Panc1 (cell line): ENCODE measurements around the gene CLIP3. TPM values are rescaled to one million over a fixed set of nuclear protein-coding genes. Genes with fewer than 3 reads are reported as not detected.

Experiments used
- ATAC-seq: fragments of 200-7000 bp; cut with Tn5 transposase; 2 replicates; pipeline ENCODE4 v1.9.1; 2020; ENCODE audit warnings: mild to moderate bottlenecking, moderate library complexity
- BruUV-seq: library from RNA; stranded (reverse); fragments of 400-500 nt; replicated peaks from 2 replicates; lab custom pipeline; 2021; lab: Mats Ljungman, UMichigan
- CTCF ChIA-PET: fragments of 300-600 bp; sonication (Branson Sonifier 250); formaldehyde crosslinking; loops from one replicate; lab custom pipeline; 2022; ENCODE audit warnings: antibody characterized with exemption; lab: Charles Lee
- POLR2A ChIA-PET: fragments of 300-600 bp; sonication (Branson Sonifier 250); formaldehyde crosslinking; loops from one replicate; lab custom pipeline; 2022; ENCODE audit warnings: antibody characterized with exemption; lab: Charles Lee
- DNase-seq: peaks from one replicate; pipeline ENCODE4 v3.0.0-alpha.2; 2010; ENCODE audit warnings: low read depth, low spot score
- H3K27ac ChIP-seq: 2 replicates; pipeline ENCODE4 v1.5.1; 2011; ENCODE audit warnings: mild to moderate bottlenecking, low read length, inconsistent platforms
- H3K27me3 ChIP-seq: fragments of 200-500 bp; sonication (Bioruptor generic); 2 replicates; pipeline ENCODE4 v1.6.0; 2014; ENCODE audit warnings: low read length, inconsistent platforms; ENCODE audit not compliant: control insufficient read depth, insufficient read depth
- H3K36me3 ChIP-seq: fragments of 200-500 bp; sonication (Bioruptor generic); 2 replicates; pipeline ENCODE4 v1.5.1; 2014; ENCODE audit warnings: inconsistent platforms, mild to moderate bottlenecking, low read length, moderate library complexity; ENCODE audit not compliant: control insufficient read depth, insufficient read depth
- H3K4me1 ChIP-seq: 2 replicates; pipeline ENCODE4 v1.5.1; 2011; ENCODE audit warnings: inconsistent platforms, mild to moderate bottlenecking, low read length, moderate library complexity; ENCODE audit not compliant: control insufficient read depth, insufficient read depth
- H3K4me3 ChIP-seq, 2 experiments: 2 replicates each; pipeline ENCODE4 v1.5.1; 2011 to 2012; ENCODE audit warnings: low read depth in 2 of 2, low read length in 2 of 2, mild to moderate bottlenecking in 2 of 2, inconsistent platforms in 1 of 2, moderate library complexity in 1 of 2
- H3K9me3 ChIP-seq: fragments of 200-500 bp; sonication (Bioruptor generic); 2 replicates; pipeline ENCODE4 v1.5.1; 2014; ENCODE audit warnings: low read depth, mild to moderate bottlenecking, inconsistent platforms, low read length, moderate library complexity; ENCODE audit not compliant: control insufficient read depth, insufficient read depth
- POLR2AphosphoS5 ChIP-seq: IDR thresholded peaks from 2 replicates; pipeline ENCODE4 v1.6.1; 2012; ENCODE audit warnings: mild to moderate bottlenecking, low read depth, low read length, moderate library complexity
- REST ChIP-seq, 2 experiments: IDR thresholded peaks; 2 replicates each; pipeline ENCODE4 v1.6.1; 2011 to 2012; ENCODE audit warnings: low read depth in 2 of 2, control low read depth in 1 of 2, low read length in 1 of 2, mild to moderate bottlenecking in 1 of 2, moderate library complexity in 1 of 2; ENCODE audit not compliant: insufficient read depth in 1 of 2
- SIN3A ChIP-seq: IDR thresholded peaks from 2 replicates; pipeline ENCODE4 v1.6.1; 2012; ENCODE audit warnings: low read depth, mild to moderate bottlenecking, low read length, moderate library complexity, borderline replicate concordance; ENCODE audit not compliant: insufficient read depth
- TCF7L2 ChIP-seq: IDR thresholded peaks from 2 replicates; pipeline ENCODE4 v1.6.1; 2011; ENCODE audit warnings: mild to moderate bottlenecking, low read depth, low read length, inconsistent platforms
- in situ Hi-C: cut with HindIII; loops from 2 replicates; pipeline ENCODE4 v1.10.0; 2016; ENCODE audit warnings: low sequenced_read_pairs, low pct_unique_long_range_greater_than_20kb
- intact Hi-C: fragments of 100-400 bp; cut with micrococcal nuclease; formaldehyde crosslinking; loops from one replicate; pipeline ENCODE4 v1.10.0; 2022; ENCODE audit not compliant: unreplicated experiment
- total RNA-seq: library from RNA; stranded (reverse); gene quantifications from one replicate; pipeline ENCODE4 v1.2.1, GENCODE V29; 2021; ENCODE audit not compliant: unreplicated experiment
- TF ChIP-seq, protein P1 (sequence below): fragments of 450-650 bp; IDR thresholded peaks from 2 replicates; pipeline ENCODE4 v1.5.1; 2017; ENCODE audit warnings: mild to moderate bottlenecking

Gene CLIP3
- total RNA-seq, 1 experiment from 2014 or later, result 4.7 TPM

- CTCF ChIA-PET, result interaction anchor here (0.6 kb wide), 1 partner anchor 117 kb away, joined by 9 read pairs; no protein-coding TSS in a partner anchor
- ATAC-seq (no peak), DNase-seq (no peak)
- intact Hi-C loops (loop anchor here (1.0 kb wide), 1 partner anchor 17 kb away; no protein-coding TSS in a partner anchor), in situ Hi-C loops (no loop called here)
- Histone ChIP-seq H3K9me3 (no peaks in the 10 kb centered on the region), H3K27ac (no peak overlapping the region), H3K4me3 (no peak overlapping the region), H3K36me3 (no peaks in the 10 kb centered on the region), H3K4me1 (peaks cover 2% of the 10 kb centered on the region), H3K27me3 (no peaks in the 10 kb centered on the region)
- POLR2A ChIA-PET, result no interaction called here
- no peak for TF ChIP-seq POLR2AphosphoS5
- TF ChIP-seq, protein P1, sequence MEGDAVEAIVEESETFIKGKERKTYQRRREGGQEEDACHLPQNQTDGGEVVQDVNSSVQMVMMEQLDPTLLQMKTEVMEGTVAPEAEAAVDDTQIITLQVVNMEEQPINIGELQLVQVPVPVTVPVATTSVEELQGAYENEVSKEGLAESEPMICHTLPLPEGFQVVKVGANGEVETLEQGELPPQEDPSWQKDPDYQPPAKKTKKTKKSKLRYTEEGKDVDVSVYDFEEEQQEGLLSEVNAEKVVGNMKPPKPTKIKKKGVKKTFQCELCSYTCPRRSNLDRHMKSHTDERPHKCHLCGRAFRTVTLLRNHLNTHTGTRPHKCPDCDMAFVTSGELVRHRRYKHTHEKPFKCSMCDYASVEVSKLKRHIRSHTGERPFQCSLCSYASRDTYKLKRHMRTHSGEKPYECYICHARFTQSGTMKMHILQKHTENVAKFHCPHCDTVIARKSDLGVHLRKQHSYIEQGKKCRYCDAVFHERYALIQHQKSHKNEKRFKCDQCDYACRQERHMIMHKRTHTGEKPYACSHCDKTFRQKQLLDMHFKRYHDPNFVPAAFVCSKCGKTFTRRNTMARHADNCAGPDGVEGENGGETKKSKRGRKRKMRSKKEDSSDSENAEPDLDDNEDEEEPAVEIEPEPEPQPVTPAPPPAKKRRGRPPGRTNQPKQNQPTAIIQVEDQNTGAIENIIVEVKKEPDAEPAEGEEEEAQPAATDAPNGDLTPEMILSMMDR, result no peak
- no peak for TF ChIP-seq TCF7L2
- no peak for TF ChIP-seq REST (IDR thresholded peaks at IDR 0.05; ENCODE audit: insufficient read depth in 1 of 2, low read depth in 2 of 2, low read length in 1 of 2)
- no peak for TF ChIP-seq SIN3A
- BruUV-seq, result no TSS peak
These were observed 31.1 kb downstream of the CLIP3 start for GRCh38 chr19:36001605-36002004.

GRCh38 chr19:35996777-35997176, 35.9 kb downstream of the CLIP3 start:
- no TSS peak for BruUV-seq
- ChIA-PET POLR2A (no interaction called here), CTCF (interaction anchor here (0.6 kb wide), 1 partner anchor 90 kb away, joined by 3 read pairs; no protein-coding TSS in a partner anchor)
- in situ Hi-C loops (no loop called here), intact Hi-C loops (no loop called here)
- Histone ChIP-seq H3K27me3 (no peaks in the 10 kb centered on the region), H3K36me3 (no peaks in the 10 kb centered on the region), H3K4me1 (peaks cover 14% of the 10 kb centered on the region), H3K27ac (no peak overlapping the region), H3K4me3 (peak overlapping the region in 1 of 2 experiments; percentile 93; a peak in 3 of 4 replicates), H3K9me3 (no peaks in the 10 kb centered on the region)
- ATAC-seq (no peak), DNase-seq (no peak)
- TF ChIP-seq POLR2AphosphoS5, result no peak
- no peak for TF ChIP-seq SIN3A
- TF ChIP-seq REST (IDR thresholded peaks at IDR 0.05; ENCODE audit: insufficient read depth in 1 of 2, low read depth in 2 of 2, low read length in 1 of 2), result no peak
- TF ChIP-seq, protein P1, result no peak
- TF ChIP-seq TCF7L2, result no peak
